GM18907 (cell line): ENCODE measurements around the gene ATP8A2.
"Not testable (repeated sequence)": the region's sequence is repeated elsewhere in the genome, so short reads cannot be mapped to it uniquely, and the experiment has no call there.

Experiments
- ATAC-seq: cut with Tn5 transposase; IDR thresholded peaks from one replicate; pipeline ENCODE4 v1.9.1; 2021; ENCODE audit warnings: mild to moderate bottlenecking, moderate library complexity; ENCODE audit not compliant: unreplicated experiment

ATP8A2 gene

GRCh38 chr13:25943658-25944057 is 571.9 kb downstream of the ATP8A2 start:
- ATAC-seq: no peak

- no peak for ATAC-seq
These were observed 573.8 kb downstream of the ATP8A2 start for GRCh38 chr13:25945596-25945995.

- ATAC-seq: no peak
These were observed 574.5 kb downstream of the ATP8A2 start for GRCh38 chr13:25946321-25946720.

- no peak for ATAC-seq
These were observed 577.1 kb downstream of the ATP8A2 start for GRCh38 chr13:25948910-25949309.

GRCh38 chr13:25951831-25952230 is 580.1 kb downstream of the ATP8A2 start:
- ATAC-seq: no peak

- not testable (repeated sequence) for ATAC-seq
These were observed 582.3 kb downstream of the ATP8A2 start for GRCh38 chr13:25954080-25954479.

- not testable (repeated sequence) for ATAC-seq
These were observed 583.2 kb downstream of the ATP8A2 start for GRCh38 chr13:25954943-25955342.

GRCh38 chr13:25958986-25959385 is 587.2 kb downstream of the ATP8A2 start:
- no peak for ATAC-seq

GRCh38 chr13:25961294-25961693 is 589.5 kb downstream of the ATP8A2 start:
- no peak for ATAC-seq

- ATAC-seq: no peak
These were observed 591.9 kb downstream of the ATP8A2 start for GRCh38 chr13:25963674-25964073.

- no peak for ATAC-seq
These were observed 593.8 kb downstream of the ATP8A2 start for GRCh38 chr13:25965596-25965995.

GRCh38 chr13:25966086-25966485 is 594.3 kb downstream of the ATP8A2 start:
- no peak for ATAC-seq

- no peak for ATAC-seq
These were observed 595.4 kb downstream of the ATP8A2 start for GRCh38 chr13:25967144-25967543.

- ATAC-seq: no peak
These were observed 599.3 kb downstream of the ATP8A2 start for GRCh38 chr13:25971047-25971446.

GRCh38 chr13:25971459-25972145 is 599.8 kb downstream of the ATP8A2 start:
- no peak for ATAC-seq

- ATAC-seq: no peak
These were observed 601.3 kb downstream of the ATP8A2 start for GRCh38 chr13:25973085-25973484.

- ATAC-seq: no peak
These were observed 601.8 kb downstream of the ATP8A2 start for GRCh38 chr13:25973576-25973975.

- no peak for ATAC-seq
These were observed 605.4 kb downstream of the ATP8A2 start for GRCh38 chr13:25977216-25977615.

- ATAC-seq: no peak
These were observed 605.9 kb downstream of the ATP8A2 start for GRCh38 chr13:25977671-25978070.

- ATAC-seq: no peak
These were observed 607.2 kb downstream of the ATP8A2 start for GRCh38 chr13:25978961-25979360.

GRCh38 chr13:25979371-25979770 is 607.6 kb downstream of the ATP8A2 start:
- no peak for ATAC-seq

- ATAC-seq: no peak
These were observed 608.5 kb downstream of the ATP8A2 start for GRCh38 chr13:25980255-25980654.

- no peak for ATAC-seq
These were observed 609.3 kb downstream of the ATP8A2 start for GRCh38 chr13:25981060-25981459.
